CD14-positive monocyte (primary cell): ENCODE results near the gene CATSPERE. TPM values are rescaled to one million over a fixed set of nuclear protein-coding genes. Genes with fewer than 3 reads are reported as not detected.
A peak's percentile ranks its signal among the peaks of the same experiment; 100 is the strongest.
"Not testable (repeated sequence)": the region's sequence is repeated elsewhere in the genome, so short reads cannot be mapped to it uniquely, and the experiment has no call there.

Experiments
- DNase-seq, 3 donors: peaks; one replicate each; pipeline ENCODE4 v3.0.0-alpha.2; 2011 to 2022
- H2AFZ ChIP-seq: 2 replicates; pipeline ENCODE4 v1.6.0; 2012; ENCODE audit warnings: mild to moderate bottlenecking, low read depth, low read length, inconsistent platforms; ENCODE audit not compliant: insufficient read depth, poor library complexity, severe bottlenecking
- H3K27ac ChIP-seq, 2 donors: 1 replicate in 1 of 2; 2 replicates in 1 of 2; pipeline ENCODE4 v1.5.1; 2012 to 2013; ENCODE audit warnings: low read length in 2 of 2, control low read depth in 1 of 2, inconsistent platforms in 1 of 2, low read depth in 1 of 2, mild to moderate bottlenecking in 1 of 2
- H3K27me3 ChIP-seq, 2 donors: one replicate each; pipeline versions ENCODE4 v1.6.0 to v1.6.1; 2011 to 2013; ENCODE audit warnings: low read length in 2 of 2; ENCODE audit not compliant: control insufficient read depth in 2 of 2, insufficient read depth in 2 of 2
- H3K36me3 ChIP-seq, 2 donors: replicated peaks in 1 of 2; 1 replicate in 1 of 2; 2 replicates in 1 of 2; pipeline versions ENCODE4 v1.5.1 to v1.6.1; 2012 to 2013; ENCODE audit warnings: low read length in 2 of 2, control low read depth in 1 of 2, inconsistent platforms in 1 of 2, mild to moderate bottlenecking in 1 of 2; ENCODE audit not compliant: insufficient read depth in 2 of 2, control insufficient read depth in 1 of 2
- H3K4me1 ChIP-seq, 2 donors: 1 replicate in 1 of 2; 2 replicates in 1 of 2; pipeline versions ENCODE4 v1.5.1 to v1.6.1; 2012 to 2013; ENCODE audit warnings: low read length in 2 of 2, control low read depth in 1 of 2, inconsistent platforms in 1 of 2, mild to moderate bottlenecking in 1 of 2, moderate library complexity in 1 of 2; ENCODE audit not compliant: insufficient read depth in 2 of 2, control insufficient read depth in 1 of 2
- H3K4me2 ChIP-seq: replicated peaks from 2 replicates; pipeline ENCODE3; 2012; ENCODE audit warnings: low read length, moderate library complexity, mild to moderate bottlenecking; ENCODE audit not compliant: poor library complexity, severe bottlenecking; ENCODE audit errors: extremely low read depth
- H3K4me3 ChIP-seq, 3 experiments: fragments of 200-600 bp in 1 of 3; sonication (generic) in 1 of 3; replicated peaks in 1 of 3; 1 replicate in 2 of 3; 2 replicates in 1 of 3; pipeline ENCODE4 v1.5.1; 2011 to 2013; ENCODE audit warnings: low read length in 3 of 3, mild to moderate bottlenecking in 3 of 3, control low read depth in 2 of 3, low read depth in 2 of 3, inconsistent platforms in 1 of 3, moderate library complexity in 1 of 3
- H3K79me2 ChIP-seq: 2 replicates; pipeline ENCODE4 v1.6.0; 2012; ENCODE audit warnings: mild to moderate bottlenecking, control low read depth, inconsistent platforms, low read length, moderate library complexity; ENCODE audit not compliant: insufficient read depth
- H3K9ac ChIP-seq: 2 replicates; pipeline ENCODE4 v1.6.0; 2017; ENCODE audit warnings: low read length, mild to moderate bottlenecking; ENCODE audit not compliant: insufficient read depth, poor library complexity, severe bottlenecking
- H3K9me3 ChIP-seq, 2 donors: replicated peaks in 1 of 2; 1 replicate in 1 of 2; 2 replicates in 1 of 2; pipeline versions ENCODE4 v1.5.1 to v1.6.1; 2012 to 2013; ENCODE audit warnings: low read length in 2 of 2, control low read depth in 1 of 2; ENCODE audit not compliant: control insufficient read depth in 1 of 2, insufficient read depth in 1 of 2
- H4K20me1 ChIP-seq: 2 replicates; pipeline ENCODE4 v1.6.0; 2012; ENCODE audit warnings: mild to moderate bottlenecking, low read length, control low read depth, moderate library complexity; ENCODE audit not compliant: insufficient read depth
- H3K27ac Mint-ChIP-seq, 7 donors: one replicate each; pipeline ENCODE4 v1.8.0; 2020; ENCODE audit warnings: mild to moderate bottlenecking in 7 of 7, mixed read lengths in 7 of 7, moderate library complexity in 6 of 7, inconsistent platforms in 2 of 7
- H3K27me3 Mint-ChIP-seq, 3 donors: one replicate each; pipeline ENCODE4 v1.8.0; 2021 to 2022; ENCODE audit warnings: low read depth in 3 of 3, mild to moderate bottlenecking in 3 of 3, mixed read lengths in 3 of 3, moderate library complexity in 3 of 3, inconsistent platforms in 1 of 3
- H3K36me3 Mint-ChIP-seq, 2 donors: one replicate each; pipeline ENCODE4 v1.8.0; 2020; ENCODE audit warnings: mixed read lengths in 2 of 2, inconsistent platforms in 1 of 2, mild to moderate bottlenecking in 1 of 2
- H3K4me1 Mint-ChIP-seq: one replicate; pipeline ENCODE4 v1.8.0; 2020; ENCODE audit warnings: mild to moderate bottlenecking, mixed read lengths
- H3K4me3 Mint-ChIP-seq, 2 donors: one replicate each; pipeline ENCODE4 v1.8.0; 2020; ENCODE audit warnings: mild to moderate bottlenecking in 2 of 2, mixed read lengths in 2 of 2, moderate library complexity in 1 of 2
- H3K9me3 Mint-ChIP-seq, 7 donors: one replicate each; pipeline ENCODE4 v1.8.0; 2020 to 2022; ENCODE audit warnings: mixed read lengths in 7 of 7, mild to moderate bottlenecking in 6 of 7, moderate library complexity in 6 of 7, inconsistent platforms in 2 of 7
- CTCF ChIP-seq: fragments of 200-600 bp; IDR thresholded peaks from one replicate; pipeline ENCODE4 v1.8.0; 2022; ENCODE audit warnings: antibody characterized with exemption, mild to moderate bottlenecking
- WGBS: methylation state at CpG from one replicate; pipeline ENCODE4 v1.1.5; 2013; ENCODE audit warnings: missing lambda C conversion rate; ENCODE audit not compliant: insufficient coverage; 5-methylcytosine and 5-hydroxymethylcytosine counted together
- intact Hi-C, 2 donors: fragments of 100-400 bp; cut with micrococcal nuclease; formaldehyde crosslinking; loops; one replicate each; pipeline versions ENCODE4 v1.15.0 to v1.15.1; 2023
- polyA plus RNA-seq, 3 donors: library from polyadenylated mRNA; depleted of rRNA in 1 of 3; unstranded in 2 of 3; stranded (reverse) in 1 of 3; fragments of 300-500 nt in 2 of 3; fragments of >200 nt in 1 of 3; fragmentation: Illumina TruSeq in 2 of 3; gene quantifications; 1 replicate in 2 of 3; 2 replicates in 1 of 3; pipeline ENCODE4 v1.2.3, GENCODE V29; 2012 to 2021

Gene CATSPERE
- polyA plus RNA-seq, 3 donors, result 0.63 TPM; not detected in 2

GRCh38 chr1:244678697-244679096, 217.6 kb downstream of the CATSPERE start:
- Histone ChIP-seq H3K27ac (no peak overlapping the region), H3K4me1 (no peaks in the 10 kb centered on the region), H3K79me2 (peaks cover 72% of the 10 kb centered on the region), H3K4me3 (no peak overlapping the region), H3K9me3 (no peaks in the 10 kb centered on the region), H3K4me2 (no peak overlapping the region), H3K36me3 (peaks cover 4 to 26% of the 10 kb centered on the region in 2 donors), H3K27me3 (no peaks in the 10 kb centered on the region), H2AFZ (no peak overlapping the region), H3K9ac (no peak overlapping the region), H4K20me1 (peaks cover 20% of the 10 kb centered on the region)
- intact Hi-C loops, result no loop called here
- peaks cover 0 to 1% (median 0%) of the 10 kb centered on the region in 3 donors for H3K27me3 Mint-ChIP-seq
- TF ChIP-seq CTCF, result no peak
- peaks cover 0 to 6% (median 3%) of the 10 kb centered on the region in 7 donors for H3K9me3 Mint-ChIP-seq
- WGBS, result 100% methylated on average over 1 of the region's 6 CpGs
- H3K4me1 Mint-ChIP-seq, result peaks cover 17% of the 10 kb centered on the region
- peak overlapping the region in 1 of 7 donors; percentile 32 for H3K27ac Mint-ChIP-seq
- peaks cover 33 to 55% of the 10 kb centered on the region in 2 donors for H3K36me3 Mint-ChIP-seq
- no peak for DNase-seq
- no peak overlapping the region for H3K4me3 Mint-ChIP-seq

GRCh38 chr1:244680667-244681066, 219.6 kb downstream of the CATSPERE start:
- Histone ChIP-seq H3K4me2 (no peak overlapping the region), H2AFZ (no peak overlapping the region), H3K4me3 (no peak overlapping the region), H3K27ac (no peak overlapping the region), H4K20me1 (peaks cover 16% of the 10 kb centered on the region), H3K27me3 (no peaks in the 10 kb centered on the region), H3K36me3 (peaks cover 4 to 30% of the 10 kb centered on the region in 2 donors), H3K9me3 (no peaks in the 10 kb centered on the region), H3K79me2 (peaks cover 62% of the 10 kb centered on the region), H3K4me1 (no peaks in the 10 kb centered on the region), H3K9ac (no peak overlapping the region)
- DNase-seq, result no peak
- Mint-ChIP-seq H3K9me3 (peaks cover 0 to 6% (median 3%) of the 10 kb centered on the region in 7 donors), H3K4me3 (no peak overlapping the region), H3K27ac (peak overlapping the region in 1 of 7 donors; percentile 13), H3K27me3 (peaks cover 0 to 1% (median 0%) of the 10 kb centered on the region in 3 donors), H3K4me1 (peaks cover 12% of the 10 kb centered on the region), H3K36me3 (peaks cover 30 to 51% of the 10 kb centered on the region in 2 donors)
- intact Hi-C loops, result no loop called here
- no CpG with 5 or more reads among the region's 1 CpG for WGBS
- no peak for TF ChIP-seq CTCF

GRCh38 chr1:244682087-244682486, 221.0 kb downstream of the CATSPERE start:
- Histone ChIP-seq H3K36me3 (peaks cover 14 to 44% of the 10 kb centered on the region in 2 donors), H4K20me1 (peaks cover 13% of the 10 kb centered on the region), H3K79me2 (peaks cover 49% of the 10 kb centered on the region)
- H3K9me3 ChIP-seq, H2AFZ ChIP-seq, H3K27me3 Mint-ChIP-seq, H3K4me1 Mint-ChIP-seq, H3K4me3 ChIP-seq, DNase-seq, H3K27ac Mint-ChIP-seq, H3K9me3 Mint-ChIP-seq, H3K4me3 Mint-ChIP-seq, H3K4me2 ChIP-seq, H3K27me3 ChIP-seq, H3K27ac ChIP-seq, H3K4me1 ChIP-seq, H3K9ac ChIP-seq, intact Hi-C loops: not testable (repeated sequence)
- H3K36me3 Mint-ChIP-seq, result peaks cover 35 to 59% of the 10 kb centered on the region in 2 donors
- 100% methylated on average over 1 of the region's 4 CpGs for WGBS
